Fibroblast of skin of right quadriceps (primary cell): ENCODE measurements around the gene VSIG10L2.
"Not testable (repeated sequence)": the region's sequence is repeated elsewhere in the genome, so short reads cannot be mapped to it uniquely, and the experiment has no call there.

Experiments used
- DNase-seq: peaks from one replicate; pipeline ENCODE4 v3.0.0-alpha.2; 2013

VSIG10L2 gene

DNA sequence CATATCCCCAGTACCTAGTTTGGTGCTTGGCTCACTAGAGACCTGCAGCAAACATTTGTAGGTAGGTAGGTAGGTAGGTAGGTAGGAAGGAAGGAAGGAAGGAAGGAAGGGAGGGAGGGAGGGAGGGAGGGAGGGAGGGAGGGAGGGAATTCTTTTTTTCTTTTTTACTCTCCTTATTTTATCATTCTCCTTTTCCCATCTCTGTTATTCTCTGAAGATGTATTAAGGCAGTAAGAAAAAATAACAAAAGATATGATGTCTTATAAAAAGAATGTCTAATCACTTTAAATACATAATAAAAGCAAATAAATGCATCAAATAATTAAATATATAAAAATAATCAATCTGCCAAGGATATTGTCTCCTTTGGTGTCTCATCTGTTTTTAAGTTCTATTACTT lies 28.4 kb downstream of the VSIG10L2 start:
- no peak for DNase-seq

DNA sequence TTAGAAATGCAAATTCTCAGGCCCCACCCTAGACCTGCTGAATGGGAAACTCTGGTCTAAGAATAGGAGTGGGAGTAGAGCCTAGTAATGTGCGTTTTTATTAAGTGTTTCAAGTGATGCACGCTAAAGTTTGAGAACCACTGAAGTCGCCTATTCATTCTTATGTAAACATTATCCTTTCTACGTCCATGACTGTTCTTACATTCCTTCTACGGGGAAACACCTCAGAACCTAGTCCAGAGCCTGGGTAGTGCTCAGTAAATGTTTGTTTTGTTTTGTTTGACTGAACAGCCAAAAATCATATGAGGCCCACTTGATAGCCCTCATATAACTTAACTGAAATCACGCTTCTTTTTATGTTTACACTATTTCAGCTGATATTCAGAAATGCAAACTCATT lies 29.8 kb downstream of the VSIG10L2 start:
- no peak for DNase-seq

DNA sequence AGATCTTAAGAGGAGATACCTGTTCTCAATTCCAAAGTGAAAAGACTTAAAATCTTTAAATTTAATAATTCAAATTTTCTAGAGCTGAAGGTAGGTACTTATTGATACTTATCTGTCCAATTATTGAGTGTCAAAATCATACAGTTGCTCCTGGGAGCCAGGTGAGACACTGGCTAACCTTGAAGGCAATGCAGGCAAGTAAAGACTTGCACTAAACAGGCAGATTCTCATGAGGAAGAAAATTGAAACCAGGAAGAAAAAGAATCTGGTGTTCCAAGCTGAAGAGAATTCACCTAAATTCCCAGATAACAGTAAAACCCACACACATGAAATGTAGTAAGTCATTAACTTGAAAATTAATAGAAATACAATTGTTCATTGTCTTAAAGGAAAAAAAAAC lies 30.3 kb downstream of the VSIG10L2 start:
- no peak for DNase-seq

DNA sequence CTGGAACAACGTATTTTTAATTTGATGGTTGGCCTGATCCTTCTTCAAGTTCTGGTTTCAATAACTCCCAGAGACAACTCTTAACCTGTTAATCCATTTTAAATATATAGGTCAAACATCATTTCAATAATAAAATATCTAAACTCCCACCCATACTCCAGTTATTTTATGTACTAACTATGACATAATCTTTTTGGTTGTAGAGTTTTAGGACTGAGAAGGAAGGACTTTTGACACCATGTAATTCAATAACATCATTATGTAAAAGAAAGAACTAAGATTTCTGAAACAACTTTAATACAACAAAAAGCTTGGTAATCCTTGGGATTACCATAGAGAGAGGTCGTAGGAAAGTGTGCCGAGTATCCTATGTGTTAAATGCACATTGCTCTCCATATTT lies 31.5 kb downstream of the VSIG10L2 start:
- DNase-seq = no peak

DNA sequence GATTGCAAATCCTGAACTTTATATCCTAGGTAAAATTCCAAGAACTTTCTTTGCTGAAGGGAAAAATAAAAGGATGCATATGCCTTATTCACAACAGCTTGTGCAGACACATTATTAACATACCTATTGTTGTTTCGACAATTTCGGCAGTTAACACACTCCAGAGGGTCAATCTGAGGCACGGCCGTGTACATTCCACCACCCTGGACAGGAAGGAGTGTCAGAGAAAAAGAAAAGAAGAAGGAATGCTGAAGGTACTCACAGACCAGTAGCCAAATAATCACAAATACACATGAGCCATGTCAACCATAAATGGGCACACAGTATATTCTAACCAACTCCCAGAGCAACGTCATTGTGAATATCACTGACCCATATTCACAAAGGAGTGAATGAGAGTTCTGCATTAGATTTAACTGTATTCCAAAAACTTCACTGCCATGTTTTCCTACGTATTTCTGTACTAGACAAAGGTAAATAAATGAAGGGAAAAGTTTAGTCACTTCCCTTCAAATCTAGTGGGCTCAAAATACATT lies 32.4 kb downstream of the VSIG10L2 start:
- no peak for DNase-seq

DNA sequence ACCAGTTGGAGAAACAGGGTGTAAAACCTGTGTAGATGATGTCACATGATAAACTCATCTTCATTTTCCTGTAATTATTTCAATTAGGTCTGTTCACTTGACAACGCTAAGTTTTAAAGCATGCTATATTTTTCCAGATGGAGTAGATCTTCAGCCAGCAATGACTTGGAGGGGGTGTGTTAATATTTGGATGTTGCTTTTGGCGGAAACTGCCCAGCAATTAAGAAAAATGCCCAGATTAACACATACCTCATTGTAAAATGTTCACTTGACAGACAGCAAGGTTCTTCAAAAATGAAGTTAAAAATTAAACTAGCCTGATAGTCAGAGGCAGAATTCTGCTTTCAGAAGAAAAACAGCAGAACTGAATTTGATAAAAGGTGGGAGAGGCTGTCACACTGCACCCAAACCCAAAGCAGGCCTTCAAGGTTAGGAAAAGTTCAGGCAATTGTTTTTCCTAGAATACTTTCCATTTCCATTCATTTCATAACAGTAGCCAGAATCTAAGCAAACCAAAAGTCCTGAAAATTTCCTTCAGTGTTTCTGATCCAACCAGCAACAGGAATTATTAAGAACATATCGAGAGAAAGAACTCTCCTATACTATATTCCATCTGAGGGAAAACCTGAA lies 33.0 kb downstream of the VSIG10L2 start:
- no peak for DNase-seq

DNA sequence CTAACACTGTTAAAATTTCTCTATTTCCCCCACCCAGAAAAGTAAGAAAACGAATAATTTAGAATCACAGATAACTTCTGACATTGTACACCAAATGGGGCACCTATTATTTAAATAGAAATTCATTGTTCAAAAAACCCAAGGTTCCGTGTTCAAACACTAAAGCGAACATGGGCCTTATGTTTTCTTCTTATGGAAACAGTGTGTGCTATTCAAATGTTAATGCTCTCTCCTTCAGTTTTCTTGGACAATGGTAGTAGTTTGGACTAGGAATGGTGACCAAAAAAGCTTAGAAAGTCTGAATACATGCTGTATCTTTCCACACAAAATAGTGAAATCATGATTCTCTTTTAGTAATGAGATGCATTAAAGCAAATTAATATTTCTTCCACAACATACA lies 33.7 kb downstream of the VSIG10L2 start:
- no peak for DNase-seq

DNA sequence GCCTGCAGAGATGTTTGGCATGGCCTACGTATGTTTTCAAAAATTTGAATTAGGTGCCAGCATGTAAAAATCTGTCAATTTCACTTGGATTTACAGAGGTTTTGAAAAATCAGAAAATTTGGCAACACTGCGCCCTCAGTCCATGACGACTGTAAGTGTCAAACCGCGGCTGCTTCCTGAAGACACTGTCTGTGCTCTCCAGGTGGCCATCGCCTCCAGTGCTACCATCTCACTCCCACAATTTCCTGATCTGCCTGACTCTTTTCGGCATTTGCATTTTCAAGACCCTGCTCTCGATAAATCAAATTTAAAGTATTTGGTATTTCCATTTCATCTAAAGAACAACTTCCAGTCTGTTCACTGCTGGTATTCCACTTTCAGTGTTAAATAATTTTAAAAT lies 34.6 kb downstream of the VSIG10L2 start:
- no peak for DNase-seq

DNA sequence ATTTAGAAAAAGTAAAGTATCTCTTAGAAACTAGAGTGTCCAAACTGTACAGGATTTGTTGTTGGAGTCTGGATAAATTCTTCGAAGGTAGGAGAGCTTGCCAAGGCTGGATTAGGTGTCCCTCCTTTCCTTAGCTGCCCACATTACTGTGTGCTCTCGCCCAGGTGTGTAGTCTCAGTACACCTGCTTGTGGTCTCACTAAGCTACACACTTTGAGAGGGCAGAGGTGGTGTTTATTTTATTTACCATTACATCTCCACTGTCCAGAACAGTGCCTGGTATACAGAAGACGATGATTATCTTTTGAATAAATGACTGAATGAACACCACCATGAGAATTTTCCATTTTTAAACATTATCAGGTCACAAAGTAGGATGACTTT lies 36.5 kb downstream of the VSIG10L2 start:
- no peak for DNase-seq

DNA sequence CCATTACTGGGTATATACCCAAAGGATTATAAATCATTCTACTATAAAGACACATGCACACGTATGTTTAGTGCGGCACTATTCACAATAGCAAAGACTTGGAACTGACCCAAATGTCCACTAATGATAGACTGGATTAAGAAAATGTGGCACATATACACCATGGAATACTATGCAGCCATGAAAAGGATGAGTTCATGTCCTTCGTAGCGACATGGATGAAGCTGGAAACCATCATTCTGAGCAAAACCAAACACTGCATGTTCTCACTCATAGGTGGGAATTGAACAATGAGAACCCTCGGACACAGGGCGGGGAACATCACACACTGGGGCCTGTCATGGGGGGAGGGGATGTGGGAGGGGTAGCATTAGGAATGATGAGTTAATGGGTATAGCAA lies 40.1 kb downstream of the VSIG10L2 start:
- DNase-seq = not testable (repeated sequence)

DNA sequence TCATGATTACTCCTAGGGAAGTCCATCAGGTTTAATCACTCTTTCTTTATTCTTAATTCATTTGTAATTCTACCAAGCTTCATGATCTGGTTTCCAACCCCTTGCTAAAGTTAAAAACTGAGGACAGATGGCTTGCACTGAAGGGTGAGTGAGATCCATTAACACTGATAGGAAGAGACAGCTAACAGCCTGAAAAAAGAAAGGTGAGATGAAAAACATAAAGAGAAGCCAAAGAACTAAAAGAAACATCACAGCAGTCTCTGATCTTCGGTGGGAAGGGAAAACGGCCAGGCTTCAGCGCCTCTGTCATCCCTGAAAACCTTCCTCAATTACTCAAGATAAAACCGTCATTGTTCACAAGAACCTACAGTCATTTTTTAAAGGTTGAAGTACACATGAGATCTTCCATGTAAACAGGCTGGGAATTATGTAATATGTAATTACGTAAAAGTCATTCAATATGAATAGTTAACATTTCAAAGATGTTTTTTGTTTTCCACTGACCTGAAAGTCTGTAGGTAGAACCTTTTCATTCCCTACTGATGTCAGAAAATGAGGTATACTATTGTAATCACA lies 41.3 kb downstream of the VSIG10L2 start:
- no peak for DNase-seq

DNA sequence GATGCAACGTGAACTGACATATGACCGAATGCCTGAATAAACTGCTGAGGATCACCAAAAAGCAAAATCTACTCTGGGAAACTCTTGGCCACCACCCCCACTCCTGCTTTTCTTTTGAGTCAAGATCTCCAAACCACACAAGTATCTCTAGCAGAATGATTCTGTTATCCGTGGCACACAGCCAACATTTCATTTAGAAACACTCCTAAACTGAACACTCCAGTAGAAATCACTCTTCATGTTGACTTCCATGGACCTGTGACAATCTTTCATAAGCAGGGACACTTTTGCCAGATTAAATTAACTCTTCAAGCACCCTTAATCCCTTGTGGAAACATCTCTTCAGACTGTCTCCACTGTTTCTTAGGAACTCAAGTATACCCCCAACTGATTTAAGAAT lies 44.4 kb downstream of the VSIG10L2 start:
- DNase-seq = peak; percentile 85

DNA sequence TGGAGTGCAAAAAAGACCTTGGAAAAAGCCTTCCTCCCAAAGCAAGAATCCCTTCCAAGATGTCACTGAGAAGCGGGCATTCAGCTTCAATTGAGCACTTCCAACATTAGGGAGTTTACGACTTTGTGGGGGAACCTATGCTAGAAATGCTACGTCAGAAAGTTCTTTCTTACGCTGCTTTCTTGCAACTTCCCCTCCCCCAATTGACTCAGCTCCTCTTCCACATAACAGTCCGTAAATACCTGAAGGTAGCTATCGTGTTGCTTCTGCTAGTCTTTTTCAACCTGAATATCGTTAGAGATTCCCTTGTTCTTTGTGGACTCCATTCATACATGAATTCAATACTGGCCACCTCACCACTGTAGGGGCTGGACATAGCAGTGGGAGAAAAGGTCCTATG lies 47.0 kb downstream of the VSIG10L2 start:
- DNase-seq = no peak

DNA sequence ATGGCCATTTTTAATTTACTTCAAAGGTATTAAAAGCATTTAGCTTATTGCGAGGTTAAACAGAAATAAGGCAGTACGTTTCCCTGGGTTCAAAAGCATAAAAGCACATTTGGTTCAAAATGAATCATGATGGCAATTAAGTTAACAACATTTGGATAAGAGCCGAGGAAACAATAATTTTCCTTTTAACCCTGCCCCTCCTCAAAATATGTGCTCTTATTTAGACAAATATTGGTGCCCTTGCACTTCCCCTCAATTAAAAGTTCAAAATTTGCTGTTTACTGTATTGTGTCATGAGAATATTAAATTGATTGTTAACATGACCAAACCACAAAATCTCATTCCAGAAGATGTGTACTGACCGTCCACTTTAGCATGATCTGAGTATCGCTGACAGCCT lies 48.7 kb downstream of the VSIG10L2 start:
- no peak for DNase-seq

DNA sequence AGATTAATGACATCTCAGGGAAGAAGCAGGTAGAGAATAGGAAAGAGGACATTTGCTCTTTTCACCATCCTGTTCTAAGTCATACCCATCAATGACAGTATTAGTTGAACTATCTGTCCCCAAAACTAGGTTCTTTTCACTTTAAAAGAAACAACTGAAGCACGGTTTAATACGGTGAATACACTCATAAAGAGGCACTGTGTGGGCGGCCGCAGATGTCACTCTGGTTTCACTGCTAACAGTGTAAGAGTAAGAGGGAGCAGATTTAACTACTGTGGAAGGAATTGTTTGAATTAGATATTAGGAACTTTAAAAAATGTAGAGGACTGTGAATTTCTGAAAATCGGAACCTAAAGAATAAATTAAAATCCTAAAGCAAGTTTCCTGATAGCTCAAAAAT lies 49.5 kb downstream of the VSIG10L2 start:
- no peak for DNase-seq

DNA sequence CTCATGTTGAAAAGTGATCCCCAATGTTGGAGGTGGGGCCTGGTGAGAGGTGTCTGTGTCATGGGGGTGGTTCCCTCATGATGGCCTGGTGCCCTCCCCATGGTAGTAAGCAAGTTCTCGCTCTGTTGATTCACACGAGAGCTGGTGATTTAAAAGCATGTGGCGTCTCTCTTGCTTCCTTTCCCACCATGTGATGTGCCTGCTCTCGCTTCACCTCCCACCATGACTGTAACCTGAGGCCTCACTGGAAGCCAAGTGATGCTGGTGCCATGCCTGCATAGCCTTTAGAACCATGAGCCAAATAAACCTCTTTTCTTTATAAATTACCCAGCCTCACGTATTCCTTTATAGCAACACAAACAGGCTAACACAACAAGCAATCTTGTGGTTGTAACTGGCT lies 52.4 kb downstream of the VSIG10L2 start:
- no peak for DNase-seq

DNA sequence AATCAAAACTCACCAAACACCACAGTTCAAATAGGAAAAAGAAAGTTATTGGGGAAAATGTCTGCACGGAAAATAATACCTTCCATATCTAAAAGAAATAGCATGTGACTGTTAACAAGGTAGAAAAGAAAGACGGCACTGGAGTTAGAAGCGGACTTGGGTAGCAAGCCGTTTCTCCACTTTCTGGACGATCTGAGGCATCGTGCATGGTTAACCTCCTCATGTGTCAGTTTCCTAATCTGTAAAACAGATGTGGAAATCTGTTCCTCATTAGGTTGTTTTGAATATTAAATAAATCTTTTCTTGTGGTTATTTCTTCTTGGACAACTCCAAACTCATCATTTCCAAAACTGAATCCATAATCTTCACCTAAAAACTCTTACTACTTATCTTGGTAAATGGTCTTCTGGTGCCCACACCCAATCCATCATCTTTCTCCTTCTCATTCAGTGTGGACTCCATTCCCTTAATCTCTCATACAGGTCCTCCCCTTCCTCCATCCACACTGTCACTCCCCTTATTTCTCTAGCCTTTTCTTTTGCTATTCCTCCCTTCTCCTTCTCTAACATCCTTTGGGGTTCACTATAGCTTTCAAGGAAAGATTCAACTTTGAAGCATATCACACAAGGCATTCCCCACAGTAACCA lies 53.5 kb downstream of the VSIG10L2 start:
- peak; percentile 33 for DNase-seq

DNA sequence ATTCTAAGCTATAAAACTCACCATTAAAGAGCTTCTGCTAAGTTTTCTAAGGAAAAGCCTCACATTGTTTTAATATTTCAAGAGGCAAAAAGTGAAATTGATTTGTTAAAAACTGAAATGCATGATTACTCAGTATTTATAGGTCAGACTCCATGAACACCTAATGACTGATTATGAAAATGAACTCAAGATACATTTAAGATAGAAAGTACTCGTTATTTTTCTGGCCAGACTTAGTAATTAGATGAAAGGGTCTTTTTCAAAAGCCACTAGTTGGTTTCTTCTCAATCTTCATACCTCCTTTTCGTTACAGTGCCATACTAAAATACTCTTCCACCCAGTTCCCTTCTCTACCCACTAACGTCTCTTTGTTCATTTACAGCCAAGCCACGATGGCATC lies 56.3 kb downstream of the VSIG10L2 start:
- DNase-seq = no peak
